Measurements from ENCODE around the gene YPEL1. TPM values are rescaled to one million over a fixed set of nuclear protein-coding genes. Genes with fewer than 3 reads are reported as not detected.

Gene YPEL1
- total RNA-seq, 1 donor from 2014 or later: 6.0 TPM

GRCh38 chr22:21708960-21709359 is 26.6 kb downstream of the YPEL1 start:
- Mint-ChIP-seq H3K27me3 (ENCODE audit: low read depth) (no peaks in the 10 kb centered on the region), H3K36me3 (ENCODE audit: low read depth) (no peaks in the 10 kb centered on the region), H3K4me3 (ENCODE audit: unreplicated experiment) (no peak overlapping the region), H3K4me1 (ENCODE audit: low read depth) (peaks cover 11% of the 10 kb centered on the region), H3K9me3 (ENCODE audit: low read depth) (no peaks in the 10 kb centered on the region), H3K27ac (ENCODE audit: unreplicated experiment) (no peak overlapping the region)
- no peak for DNase-seq (ENCODE audit: low spot score)
- no peak for TF ChIP-seq CTCF (IDR thresholded peaks at IDR 0.05)

- H3K27me3 Mint-ChIP-seq (ENCODE audit: low read depth): no peaks in the 10 kb centered on the region
- H3K27ac Mint-ChIP-seq (ENCODE audit: unreplicated experiment): no peak overlapping the region
- TF ChIP-seq CTCF (IDR thresholded peaks at IDR 0.05): no peak
- H3K36me3 Mint-ChIP-seq (ENCODE audit: low read depth): no peaks in the 10 kb centered on the region
- no peak overlapping the region for H3K4me3 Mint-ChIP-seq (ENCODE audit: unreplicated experiment)
- no peaks in the 10 kb centered on the region for H3K9me3 Mint-ChIP-seq (ENCODE audit: low read depth)
- DNase-seq (ENCODE audit: low spot score): no peak
- H3K4me1 Mint-ChIP-seq (ENCODE audit: low read depth): no peaks in the 10 kb centered on the region
Observed at GRCh38 chr22:21707677-21708076, 27.9 kb downstream of the YPEL1 start.

GRCh38 chr22:21703684-21704316 is 31.8 kb downstream of the YPEL1 start:
- TF ChIP-seq CTCF (IDR thresholded peaks at IDR 0.05): no peak
- H3K4me1 Mint-ChIP-seq (ENCODE audit: low read depth): peaks cover 21% of the 10 kb centered on the region
- H3K27me3 Mint-ChIP-seq (ENCODE audit: low read depth): no peaks in the 10 kb centered on the region
- H3K27ac Mint-ChIP-seq (ENCODE audit: unreplicated experiment): no peak overlapping the region
- no peaks in the 10 kb centered on the region for H3K9me3 Mint-ChIP-seq (ENCODE audit: low read depth)
- H3K36me3 Mint-ChIP-seq (ENCODE audit: low read depth): no peaks in the 10 kb centered on the region
- no peak overlapping the region for H3K4me3 Mint-ChIP-seq (ENCODE audit: unreplicated experiment)
- DNase-seq (ENCODE audit: low spot score): no peak

GRCh38 chr22:21702700-21703683 is 32.6 kb downstream of the YPEL1 start:
- no peak overlapping the region for H3K4me3 Mint-ChIP-seq (ENCODE audit: unreplicated experiment)
- H3K9me3 Mint-ChIP-seq (ENCODE audit: low read depth): no peaks in the 10 kb centered on the region
- DNase-seq (ENCODE audit: low spot score): no peak
- peaks cover 29% of the 10 kb centered on the region for H3K4me1 Mint-ChIP-seq (ENCODE audit: low read depth)
- H3K27me3 Mint-ChIP-seq (ENCODE audit: low read depth): no peaks in the 10 kb centered on the region
- no peak overlapping the region for H3K27ac Mint-ChIP-seq (ENCODE audit: unreplicated experiment)
- H3K36me3 Mint-ChIP-seq (ENCODE audit: low read depth): no peaks in the 10 kb centered on the region
- no peak for TF ChIP-seq CTCF (IDR thresholded peaks at IDR 0.05)

GRCh38 chr22:21702094-21702493 is 33.5 kb downstream of the YPEL1 start:
- Mint-ChIP-seq H3K36me3 (ENCODE audit: low read depth) (no peaks in the 10 kb centered on the region), H3K4me3 (ENCODE audit: unreplicated experiment) (no peak overlapping the region), H3K27me3 (ENCODE audit: low read depth) (no peaks in the 10 kb centered on the region), H3K4me1 (ENCODE audit: low read depth) (peaks cover 38% of the 10 kb centered on the region), H3K9me3 (ENCODE audit: low read depth) (no peaks in the 10 kb centered on the region), H3K27ac (ENCODE audit: unreplicated experiment) (no peak overlapping the region)
- no peak for TF ChIP-seq CTCF (IDR thresholded peaks at IDR 0.05)
- no peak for DNase-seq (ENCODE audit: low spot score)

All from chondrocyte (in vitro differentiated cells).